Muscle of leg (tissue), 11 donors: Measurements from ENCODE around the gene CDH13. TPM values are rescaled to one million over a fixed set of nuclear protein-coding genes. Genes with fewer than 3 reads are reported as not detected.

Experiments
- DNase-seq: peaks from one replicate; pipeline ENCODE4 v3.0.0; 2013
- H3K27ac ChIP-seq: one replicate; pipeline ENCODE4 v1.5.1; 2013; ENCODE audit warnings: mild to moderate bottlenecking, low read length, control low read depth
- H3K27me3 ChIP-seq: one replicate; pipeline ENCODE4 v1.6.1; 2013; ENCODE audit warnings: low read length; ENCODE audit not compliant: control insufficient read depth, insufficient read depth
- H3K36me3 ChIP-seq: one replicate; pipeline ENCODE4 v1.6.1; 2013; ENCODE audit warnings: low read length; ENCODE audit not compliant: control insufficient read depth, insufficient read depth
- H3K4me1 ChIP-seq: one replicate; pipeline ENCODE4 v1.6.1; 2013; ENCODE audit warnings: low read length; ENCODE audit not compliant: control insufficient read depth, insufficient read depth
- H3K4me3 ChIP-seq: one replicate; pipeline ENCODE4 v1.5.1; 2013; ENCODE audit warnings: low read length, control low read depth
- H3K9me3 ChIP-seq: replicated peaks from 2 replicates; pipeline ENCODE4 v1.6.1; 2013; ENCODE audit warnings: low read depth, low read length; ENCODE audit not compliant: control insufficient read depth
- WGBS: methylation state at CpG from one replicate; pipeline ENCODE4 v1.1.5; 2013; ENCODE audit warnings: missing lambda C conversion rate; ENCODE audit not compliant: insufficient coverage; 5-methylcytosine and 5-hydroxymethylcytosine counted together
- polyA plus RNA-seq, 8 donors: library from polyadenylated mRNA; unstranded; fragments of 120-200 nt; gene quantifications; one replicate each; pipeline versions ENCODE4 v1.2.1 to v1.2.3, GENCODE V29; 2013; ENCODE audit warnings: inconsistent platforms in 1 of 8, low replicate concordance in 1 of 8; ENCODE audit not compliant: insufficient read length in 8 of 8, insufficient read depth in 1 of 8
- total RNA-seq: library from RNA; stranded (reverse); fragments of 120-200 nt; gene quantifications from one replicate; pipeline ENCODE4 v1.2.4, GENCODE V29; 2013

The CDH13 gene
- total and polyA plus RNA-seq, 9 donors, result 30.5 to 55.7 (median 47.9) TPM

GRCh38 chr16:83808573-83809014 lies 1181.8 kb downstream of the CDH13 start:
- H3K27me3 ChIP-seq, result no peaks in the 10 kb centered on the region
- WGBS, result 14% methylated on average over 11 of the region's 11 CpGs

GRCh38 chr16:83809092-83809491 lies 1182.3 kb downstream of the CDH13 start:
- Histone ChIP-seq H3K36me3 (peaks cover 6% of the 10 kb centered on the region), H3K4me1 (peaks cover 9% of the 10 kb centered on the region), H3K27me3 (no peaks in the 10 kb centered on the region), H3K4me3 (peak overlapping the region; percentile 56), H3K27ac (no peak overlapping the region), H3K9me3 (no peaks in the 10 kb centered on the region)
- WGBS, result 79% methylated on average over 5 of the region's 13 CpGs
- DNase-seq, result no peak

More at GRCh38 chr16:83808573-83809014, 1181.8 kb downstream of the CDH13 start:
- DNase-seq, result no peak
- H3K4me1 ChIP-seq, result peaks cover 8% of the 10 kb centered on the region
- peaks cover 6% of the 10 kb centered on the region for H3K36me3 ChIP-seq
- H3K4me3 ChIP-seq, result peak overlapping the region; percentile 56
- H3K9me3 ChIP-seq, result no peaks in the 10 kb centered on the region
- H3K27ac ChIP-seq, result peak overlapping the region; percentile 15

- no CpG with 5 or more reads among the region's 1 CpG for WGBS
- no peaks in the 10 kb centered on the region for H3K27me3 ChIP-seq
- H3K36me3 ChIP-seq, result peaks cover 6% of the 10 kb centered on the region
- H3K9me3 ChIP-seq, result no peaks in the 10 kb centered on the region
- H3K4me1 ChIP-seq, result peaks cover 15% of the 10 kb centered on the region
- no peak for DNase-seq
- no peak overlapping the region for H3K27ac ChIP-seq
- no peak overlapping the region for H3K4me3 ChIP-seq
Observed at GRCh38 chr16:83810901-83811300, 1184.1 kb downstream of the CDH13 start.

- DNase-seq, result peak; percentile 77
- H3K27ac ChIP-seq, result peak overlapping the region; percentile 33
- no peak overlapping the region for H3K4me3 ChIP-seq
- no peaks in the 10 kb centered on the region for H3K27me3 ChIP-seq
- peaks cover 9% of the 10 kb centered on the region for H3K4me1 ChIP-seq
- peaks cover 6% of the 10 kb centered on the region for H3K36me3 ChIP-seq
- WGBS, result 13% methylated on average over 9 of the region's 13 CpGs
- H3K9me3 ChIP-seq, result no peaks in the 10 kb centered on the region
Observed at GRCh38 chr16:83813823-83814658, 1187.3 kb downstream of the CDH13 start.

- peak overlapping the region; percentile 33 for H3K27ac ChIP-seq
- peaks cover 7% of the 10 kb centered on the region for H3K4me1 ChIP-seq
- no peaks in the 10 kb centered on the region for H3K9me3 ChIP-seq
- DNase-seq, result no peak
- H3K36me3 ChIP-seq, result peaks cover 6% of the 10 kb centered on the region
- H3K4me3 ChIP-seq, result no peak overlapping the region
- no peaks in the 10 kb centered on the region for H3K27me3 ChIP-seq
- WGBS, result 38% methylated on average over 1 of the region's 4 CpGs
Observed at GRCh38 chr16:83814659-83814985, 1187.9 kb downstream of the CDH13 start.

- Histone ChIP-seq H3K4me1 (peaks cover 7% of the 10 kb centered on the region), H3K9me3 (no peaks in the 10 kb centered on the region), H3K36me3 (no peaks in the 10 kb centered on the region), H3K4me3 (no peak overlapping the region), H3K27me3 (no peaks in the 10 kb centered on the region), H3K27ac (no peak overlapping the region)
- WGBS, result 89% methylated on average over 12 of the region's 12 CpGs
- no peak for DNase-seq
Observed at GRCh38 chr16:83817022-83817421, 1190.3 kb downstream of the CDH13 start.

GRCh38 chr16:83818276-83818675 lies 1191.5 kb downstream of the CDH13 start:
- no peak for DNase-seq
- no peaks in the 10 kb centered on the region for H3K9me3 ChIP-seq
- no peak overlapping the region for H3K4me3 ChIP-seq
- 93% methylated on average over 3 of the region's 5 CpGs for WGBS
- H3K27me3 ChIP-seq, result no peaks in the 10 kb centered on the region
- peaks cover 7% of the 10 kb centered on the region for H3K4me1 ChIP-seq
- H3K36me3 ChIP-seq, result no peaks in the 10 kb centered on the region
- H3K27ac ChIP-seq, result no peak overlapping the region

GRCh38 chr16:83819361-83819760 lies 1192.6 kb downstream of the CDH13 start:
- no CpG with 5 or more reads among the region's 8 CpGs for WGBS
- Histone ChIP-seq H3K36me3 (no peaks in the 10 kb centered on the region), H3K9me3 (no peaks in the 10 kb centered on the region), H3K27me3 (no peaks in the 10 kb centered on the region), H3K4me1 (peaks cover 4% of the 10 kb centered on the region), H3K27ac (no peak overlapping the region), H3K4me3 (no peak overlapping the region)
- DNase-seq, result no peak

GRCh38 chr16:83826146-83826913 lies 1199.6 kb downstream of the CDH13 start:
- DNase-seq, result peak; percentile 87
- H3K36me3 ChIP-seq, result no peaks in the 10 kb centered on the region
- H3K9me3 ChIP-seq, result no peaks in the 10 kb centered on the region
- H3K27ac ChIP-seq, result no peak overlapping the region
- no peak overlapping the region for H3K4me3 ChIP-seq
- H3K27me3 ChIP-seq, result no peaks in the 10 kb centered on the region
- WGBS, result 10% methylated on average over 9 of the region's 21 CpGs
- H3K4me1 ChIP-seq, result peaks cover 8% of the 10 kb centered on the region

- Histone ChIP-seq H3K27ac (no peak overlapping the region), H3K27me3 (no peaks in the 10 kb centered on the region), H3K36me3 (no peaks in the 10 kb centered on the region), H3K4me1 (peaks cover 8% of the 10 kb centered on the region), H3K4me3 (no peak overlapping the region), H3K9me3 (no peaks in the 10 kb centered on the region)
- no peak for DNase-seq
- 83% methylated on average over 31 of the region's 33 CpGs for WGBS
Observed at GRCh38 chr16:83830091-83830768, 1203.5 kb downstream of the CDH13 start.
